ENCODE measurements around the gene LEF1.
A peak's percentile ranks its signal among the peaks of the same experiment; 100 is the strongest.

LEF1 gene

DNA sequence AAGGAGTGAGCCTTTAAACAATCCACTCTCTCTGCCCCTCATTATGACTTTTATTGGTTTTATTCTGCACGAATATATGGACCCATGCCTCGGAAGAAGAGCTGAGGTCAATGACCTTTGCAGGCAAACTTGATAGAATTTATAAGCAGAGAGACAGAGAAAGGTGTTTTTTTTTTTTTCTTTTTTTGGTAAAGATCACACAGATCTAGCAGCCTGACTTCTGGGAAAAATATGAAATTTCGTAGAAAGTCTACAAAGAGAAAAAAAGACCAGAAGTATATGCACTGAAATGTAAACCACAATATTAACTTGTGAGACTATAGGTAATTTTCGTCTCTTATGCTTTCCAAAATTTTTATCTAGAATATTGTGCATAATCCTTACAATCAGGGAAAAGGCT lies 61.6 kb downstream of the LEF1 start:
- peaks cover 45% of the 10 kb centered on the region for H3K4me1 Mint-ChIP-seq
- no peaks in the 10 kb centered on the region for H3K27me3 Mint-ChIP-seq (ENCODE audit: low read depth, poor library complexity)
- H3K36me3 Mint-ChIP-seq (ENCODE audit: low read depth), result peaks cover 51% of the 10 kb centered on the region
- no peak overlapping the region for H3K4me3 Mint-ChIP-seq
- no peak for DNase-seq
- H3K27ac Mint-ChIP-seq, result peak overlapping the region; percentile 25
- TF ChIP-seq, protein P1, sequence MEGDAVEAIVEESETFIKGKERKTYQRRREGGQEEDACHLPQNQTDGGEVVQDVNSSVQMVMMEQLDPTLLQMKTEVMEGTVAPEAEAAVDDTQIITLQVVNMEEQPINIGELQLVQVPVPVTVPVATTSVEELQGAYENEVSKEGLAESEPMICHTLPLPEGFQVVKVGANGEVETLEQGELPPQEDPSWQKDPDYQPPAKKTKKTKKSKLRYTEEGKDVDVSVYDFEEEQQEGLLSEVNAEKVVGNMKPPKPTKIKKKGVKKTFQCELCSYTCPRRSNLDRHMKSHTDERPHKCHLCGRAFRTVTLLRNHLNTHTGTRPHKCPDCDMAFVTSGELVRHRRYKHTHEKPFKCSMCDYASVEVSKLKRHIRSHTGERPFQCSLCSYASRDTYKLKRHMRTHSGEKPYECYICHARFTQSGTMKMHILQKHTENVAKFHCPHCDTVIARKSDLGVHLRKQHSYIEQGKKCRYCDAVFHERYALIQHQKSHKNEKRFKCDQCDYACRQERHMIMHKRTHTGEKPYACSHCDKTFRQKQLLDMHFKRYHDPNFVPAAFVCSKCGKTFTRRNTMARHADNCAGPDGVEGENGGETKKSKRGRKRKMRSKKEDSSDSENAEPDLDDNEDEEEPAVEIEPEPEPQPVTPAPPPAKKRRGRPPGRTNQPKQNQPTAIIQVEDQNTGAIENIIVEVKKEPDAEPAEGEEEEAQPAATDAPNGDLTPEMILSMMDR (IDR thresholded peaks at IDR 0.05), result no peak
- H3K9me3 Mint-ChIP-seq, result no peaks in the 10 kb centered on the region

DNA sequence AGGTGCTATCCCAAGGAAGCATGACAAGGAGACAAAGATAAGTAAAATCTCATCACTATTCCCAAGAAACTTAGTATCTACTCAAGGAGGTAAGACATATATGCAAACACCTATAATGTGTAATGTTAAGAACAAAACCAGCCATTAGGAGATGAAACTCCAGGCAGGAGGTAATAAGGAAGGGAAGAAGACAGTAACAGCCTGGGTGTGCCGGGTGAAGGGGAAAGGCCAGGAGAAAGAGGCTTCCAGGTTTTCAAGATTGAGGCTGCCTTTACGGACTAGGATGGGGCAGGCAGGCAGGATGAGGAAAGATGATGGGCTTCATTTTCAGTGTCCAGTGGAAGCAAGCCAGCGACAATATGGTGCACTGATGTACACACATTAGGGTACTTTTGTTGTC lies 62.5 kb downstream of the LEF1 start:
- no peak overlapping the region for H3K4me3 Mint-ChIP-seq
- peaks cover 44% of the 10 kb centered on the region for H3K4me1 Mint-ChIP-seq
- H3K9me3 Mint-ChIP-seq, result no peaks in the 10 kb centered on the region
- peaks cover 52% of the 10 kb centered on the region for H3K36me3 Mint-ChIP-seq (ENCODE audit: low read depth)
- H3K27me3 Mint-ChIP-seq (ENCODE audit: low read depth, poor library complexity), result no peaks in the 10 kb centered on the region
- TF ChIP-seq, protein P1 (IDR thresholded peaks at IDR 0.05), result no peak
- peak overlapping the region; percentile 67 for H3K27ac Mint-ChIP-seq
- DNase-seq, result no peak

DNA sequence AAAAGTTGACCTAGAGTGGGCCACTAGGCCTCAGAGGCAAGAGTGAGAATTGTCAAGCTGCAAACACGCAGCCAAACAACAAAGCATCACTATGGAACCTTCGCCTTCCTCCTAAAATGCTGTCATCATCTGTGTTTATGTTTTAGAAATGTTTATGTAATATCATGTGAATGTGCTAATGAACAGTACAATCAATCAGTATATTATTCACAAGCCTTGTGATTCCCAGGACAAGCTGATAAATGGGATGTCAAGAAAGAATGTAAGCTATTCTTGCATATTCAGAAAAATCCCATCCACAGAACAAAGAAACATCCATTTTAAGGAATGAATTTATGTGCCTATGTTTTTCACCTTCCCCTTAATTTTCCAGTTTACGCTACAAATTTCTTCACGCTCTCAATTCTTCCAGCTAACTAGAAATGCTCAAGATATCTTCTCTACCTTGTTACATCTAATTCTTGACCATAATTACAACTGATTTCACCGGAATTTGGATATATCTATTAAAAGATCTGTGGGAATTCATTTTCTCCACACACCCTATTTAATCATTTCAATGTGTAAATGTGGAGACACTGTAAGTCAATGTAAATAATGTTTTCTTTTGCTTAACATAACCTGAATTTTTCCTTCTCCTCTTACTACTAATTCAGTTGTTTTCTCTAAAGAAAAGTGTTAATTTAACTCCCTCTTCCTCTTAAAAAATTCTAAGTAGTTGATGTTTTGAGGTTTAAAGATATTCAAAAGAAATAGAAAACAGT lies 65.5 kb downstream of the LEF1 start:
- TF ChIP-seq, protein P1 (IDR thresholded peaks at IDR 0.05), result no peak
- Mint-ChIP-seq H3K27me3 (ENCODE audit: low read depth, poor library complexity) (no peaks in the 10 kb centered on the region), H3K9me3 (no peaks in the 10 kb centered on the region), H3K4me1 (peaks cover 28% of the 10 kb centered on the region), H3K4me3 (no peak overlapping the region), H3K36me3 (ENCODE audit: low read depth) (peaks cover 45% of the 10 kb centered on the region), H3K27ac (peak overlapping the region; percentile 7)
- no peak for DNase-seq

DNA sequence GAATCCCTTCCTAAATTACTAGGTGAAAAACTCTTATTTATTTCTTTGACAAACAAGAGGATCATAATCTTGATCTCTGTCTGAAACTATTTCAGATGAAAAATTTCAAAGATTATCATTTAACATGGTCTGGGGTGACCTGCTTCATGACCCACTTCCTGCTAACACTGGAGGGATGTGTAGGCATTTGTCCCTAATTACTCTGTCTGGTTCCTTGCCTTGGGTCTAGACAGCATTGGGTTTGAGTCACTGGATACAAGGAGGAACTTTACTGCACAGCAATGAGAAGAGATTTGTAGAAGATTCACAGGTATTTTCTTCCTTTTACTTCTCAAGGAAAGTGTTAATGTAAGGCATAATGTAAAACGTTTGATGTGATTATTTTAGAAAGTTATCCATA lies 67.9 kb downstream of the LEF1 start:
- Mint-ChIP-seq H3K9me3 (no peaks in the 10 kb centered on the region), H3K4me3 (no peak overlapping the region), H3K4me1 (peaks cover 36% of the 10 kb centered on the region), H3K36me3 (ENCODE audit: low read depth) (peaks cover 51% of the 10 kb centered on the region), H3K27ac (peak overlapping the region; percentile 90), H3K27me3 (ENCODE audit: low read depth, poor library complexity) (no peaks in the 10 kb centered on the region)
- TF ChIP-seq, protein P1 (IDR thresholded peaks at IDR 0.05), result no peak
- DNase-seq, result no peak

DNA sequence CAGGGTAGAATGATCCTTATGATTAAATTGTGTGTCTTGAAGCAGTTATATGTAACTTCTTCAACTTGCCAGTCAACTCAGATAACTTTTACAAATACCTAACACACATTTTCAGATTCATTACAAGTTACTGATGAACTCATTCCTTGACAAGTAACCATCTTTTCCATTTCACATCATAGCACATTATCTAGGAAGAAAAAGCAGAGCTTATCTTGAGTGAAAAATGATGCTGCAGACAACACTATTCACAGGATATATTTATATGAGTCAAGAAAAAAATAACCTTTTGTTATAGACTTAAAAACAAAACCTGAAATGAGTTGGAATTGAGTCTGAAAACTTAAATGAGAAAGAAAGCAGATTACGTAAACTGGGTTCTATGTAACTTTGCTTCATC lies 68.9 kb downstream of the LEF1 start:
- no peak overlapping the region for H3K4me3 Mint-ChIP-seq
- TF ChIP-seq, protein P1 (IDR thresholded peaks at IDR 0.05), result no peak
- peaks cover 47% of the 10 kb centered on the region for H3K36me3 Mint-ChIP-seq (ENCODE audit: low read depth)
- peaks cover 37% of the 10 kb centered on the region for H3K4me1 Mint-ChIP-seq
- H3K27ac Mint-ChIP-seq, result no peak overlapping the region
- H3K27me3 Mint-ChIP-seq (ENCODE audit: low read depth, poor library complexity), result no peaks in the 10 kb centered on the region
- no peaks in the 10 kb centered on the region for H3K9me3 Mint-ChIP-seq
- DNase-seq, result no peak

DNA sequence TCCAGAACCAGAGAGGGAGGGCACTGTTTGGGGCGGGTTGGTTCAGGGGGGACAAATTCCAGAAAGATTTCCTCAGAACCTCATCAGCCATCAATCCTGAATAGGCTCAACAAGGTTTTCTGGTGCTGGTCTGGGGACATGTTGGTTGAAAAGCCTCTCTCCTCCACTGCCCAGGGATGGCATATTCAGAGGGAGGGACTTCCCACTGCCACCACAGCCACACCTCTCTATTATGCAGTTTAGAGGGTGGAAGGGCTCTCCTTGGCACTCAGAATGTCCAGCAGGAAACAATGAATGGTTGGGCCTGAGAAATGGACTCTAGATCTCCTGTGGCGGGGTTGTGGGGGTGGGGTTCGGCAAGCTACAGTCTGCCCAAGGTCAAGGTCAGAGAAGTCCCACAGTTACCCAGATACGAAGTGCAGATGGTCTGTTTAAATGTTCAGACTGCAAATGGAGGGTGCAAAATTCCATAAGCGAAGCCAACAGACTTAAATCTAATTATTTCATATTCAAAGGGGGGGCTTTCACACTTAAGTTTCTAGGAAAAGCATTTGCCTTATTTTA lies 70.7 kb downstream of the LEF1 start:
- Mint-ChIP-seq H3K4me3 (no peak overlapping the region), H3K4me1 (peaks cover 37% of the 10 kb centered on the region), H3K9me3 (no peaks in the 10 kb centered on the region), H3K27me3 (ENCODE audit: low read depth, poor library complexity) (no peaks in the 10 kb centered on the region), H3K36me3 (ENCODE audit: low read depth) (peaks cover 35% of the 10 kb centered on the region), H3K27ac (peak overlapping the region; percentile 36)
- TF ChIP-seq, protein P1 (IDR thresholded peaks at IDR 0.05), result no peak
- DNase-seq, result no peak
